ENCODE data around the gene SPINK4. TPM values are rescaled to one million over a fixed set of nuclear protein-coding genes. Genes with fewer than 3 reads are reported as not detected.

The SPINK4 gene
- total and polyA plus RNA-seq, 4 donors = not detected

Other genes with a start within 250 kb of the SPINK4 start
- gene APTX, start 238.5 kb upstream of the SPINK4 start, total RNA-seq = 10 to 100 TPM; 33.1 to 34.8 TPM
- 10 to 100 TPM; 34.3 to 36.4 TPM for gene APTX, start 238.5 kb upstream of the SPINK4 start, polyA plus RNA-seq (ENCODE audit: insufficient read length in 2 of 2)
- 100 to 1,000 TPM; 138 to 199 TPM for gene DNAJA1, start 214.9 kb upstream of the SPINK4 start, total RNA-seq
- 100 to 1,000 TPM; 253 to 276 TPM for gene DNAJA1, start 214.9 kb upstream of the SPINK4 start, polyA plus RNA-seq (ENCODE audit: insufficient read length in 2 of 2)
- gene SMU1, start 163.5 kb upstream of the SPINK4 start, total RNA-seq = 10 to 100 TPM; 37.6 to 45.3 TPM
- 10 to 100 TPM; 24.0 to 24.4 TPM for gene SMU1, start 163.5 kb upstream of the SPINK4 start, polyA plus RNA-seq (ENCODE audit: insufficient read length in 2 of 2)
- 10 to 100 TPM; 10.7 to 13.3 TPM for gene B4GALT1, start 72.8 kb upstream of the SPINK4 start, total RNA-seq
- gene B4GALT1, start 72.8 kb upstream of the SPINK4 start, polyA plus RNA-seq (ENCODE audit: insufficient read length in 2 of 2) = 10 to 100 TPM in 1 of 2 donors, 1 to 10 TPM in 1; 9.5 to 12.0 TPM
- 10 to 100 TPM; 39.0 to 58.6 TPM for gene BAG1, start 24.5 kb downstream of the SPINK4 start, total RNA-seq
- 100 to 1,000 TPM; 101 to 111 TPM for gene BAG1, start 24.5 kb downstream of the SPINK4 start, polyA plus RNA-seq (ENCODE audit: insufficient read length in 2 of 2)
- gene CHMP5, start 24.9 kb downstream of the SPINK4 start, total RNA-seq = 100 to 1,000 TPM in 1 of 2 donors, 10 to 100 TPM in 1; 87.3 to 105 TPM
- gene CHMP5, start 24.9 kb downstream of the SPINK4 start, polyA plus RNA-seq (ENCODE audit: insufficient read length in 2 of 2) = 100 to 1,000 TPM; 116 to 130 TPM
- gene NFX1, start 50.3 kb downstream of the SPINK4 start, total RNA-seq = 10 to 100 TPM; 24.1 to 29.4 TPM
- gene NFX1, start 50.3 kb downstream of the SPINK4 start, polyA plus RNA-seq (ENCODE audit: insufficient read length in 2 of 2) = 10 to 100 TPM; 25.9 to 30.4 TPM
- gene AQP7, start 162.4 kb downstream of the SPINK4 start, total RNA-seq = under 1 TPM; 0.33 to 0.89 TPM
- gene AQP7, start 162.4 kb downstream of the SPINK4 start, polyA plus RNA-seq (ENCODE audit: insufficient read length in 2 of 2) = 1 to 10 TPM; 1.2 to 3.1 TPM
- 1 to 10 TPM in 1 of 2 donors, under 1 TPM in 1; 0.50 to 2.5 TPM for gene AQP3, start 207.4 kb downstream of the SPINK4 start, total RNA-seq
- 1 to 10 TPM; 1.0 to 1.6 TPM for gene AQP3, start 207.4 kb downstream of the SPINK4 start, polyA plus RNA-seq (ENCODE audit: insufficient read length in 2 of 2)
- 10 to 100 TPM; 14.5 to 16.5 TPM for gene NOL6, start 233.8 kb downstream of the SPINK4 start, total RNA-seq
- gene NOL6, start 233.8 kb downstream of the SPINK4 start, polyA plus RNA-seq (ENCODE audit: insufficient read length in 2 of 2) = 10 to 100 TPM; 24.1 to 24.2 TPM